ENCODE measurements around the gene TNNC1. TPM values are rescaled to one million over a fixed set of nuclear protein-coding genes. Genes with fewer than 3 reads are reported as not detected.

The TNNC1 gene
- total and polyA plus RNA-seq, 2 of the 13 experiments (the other 11 are each of a cell fraction or from before 2014, with no cell fraction given): 11.8 to 36.4 TPM

GRCh38 chr3:52442409-52443267 is 11.2 kb downstream of the TNNC1 start:
- in situ Hi-C loops (cut with HindIII; ENCODE audit: extremely low pct_ligation_motif_present, low pct_unique_long_range_greater_than_20kb) (no loop called here), intact Hi-C loops (cut with micrococcal nuclease; ENCODE audit: unreplicated experiment) (no loop called here)
- Histone ChIP-seq H3K4me2 (ENCODE audit: low read depth, low read length) (peak overlapping the region; percentile 85; the same call in 1 of the 2 replicates), H3K9ac (ENCODE audit: insufficient read depth, low read depth, low read length) (no peak overlapping the region), H3K4me1 (ENCODE audit: insufficient read depth, low read length) (peaks cover 53% of the 10 kb centered on the region), H2AFZ (ENCODE audit: low read length) (no peak overlapping the region), H3K9me3 (ENCODE audit: low read length) (no peaks in the 10 kb centered on the region), H3K36me3 (replicated peaks in 1 of 2; ENCODE audit: control insufficient read depth in 1 of 2, insufficient read depth in 2 of 2, low read length in 2 of 2) (peaks cover 3 to 4% of the 10 kb centered on the region in 2 experiments; a peak in 2 of 5 replicates), H3K27me3 (ENCODE audit: control insufficient read depth in 1 of 2, insufficient read depth in 2 of 2, low read length in 2 of 2) (no peaks in the 10 kb centered on the region), H4K20me1 (ENCODE audit: insufficient read depth, low read length) (no peaks in the 10 kb centered on the region), H3K4me3 (replicated peaks in 1 of 3; ENCODE audit: insufficient read depth in 1 of 3, low read depth in 2 of 3, low read length in 3 of 3) (peak overlapping the region in 1 of 3 experiments; percentile 79; a peak in 1 of 6 replicates), H3K79me2 (ENCODE audit: insufficient read depth, low read length) (no peaks in the 10 kb centered on the region), H3K27ac (ENCODE audit: extremely low read length, insufficient read depth, low read length) (no peak overlapping the region)
- no TSS peak for BruUV-seq (replicated peaks)
- TF ChIP-seq, protein P1, sequence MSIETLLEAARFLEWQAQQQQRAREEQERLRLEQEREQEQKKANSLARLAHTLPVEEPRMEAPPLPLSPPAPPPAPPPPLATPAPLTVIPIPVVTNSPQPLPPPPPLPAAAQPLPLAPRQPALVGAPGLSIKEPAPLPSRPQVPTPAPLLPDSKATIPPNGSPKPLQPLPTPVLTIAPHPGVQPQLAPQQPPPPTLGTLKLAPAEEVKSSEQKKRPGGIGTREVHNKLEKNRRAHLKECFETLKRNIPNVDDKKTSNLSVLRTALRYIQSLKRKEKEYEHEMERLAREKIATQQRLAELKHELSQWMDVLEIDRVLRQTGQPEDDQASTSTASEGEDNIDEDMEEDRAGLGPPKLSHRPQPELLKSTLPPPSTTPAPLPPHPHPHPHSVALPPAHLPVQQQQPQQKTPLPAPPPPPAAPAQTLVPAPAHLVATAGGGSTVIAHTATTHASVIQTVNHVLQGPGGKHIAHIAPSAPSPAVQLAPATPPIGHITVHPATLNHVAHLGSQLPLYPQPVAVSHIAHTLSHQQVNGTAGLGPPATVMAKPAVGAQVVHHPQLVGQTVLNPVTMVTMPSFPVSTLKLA (IDR thresholded peaks at IDR 0.05): 0 out of 2 replicates have a peak, but pooled peaks have one; percentile 4
- TF ChIP-seq ZNF317 (CRISPR knock-in tag; IDR thresholded peaks at IDR 0.05): no peak
- TF ChIP-seq, protein P2, sequence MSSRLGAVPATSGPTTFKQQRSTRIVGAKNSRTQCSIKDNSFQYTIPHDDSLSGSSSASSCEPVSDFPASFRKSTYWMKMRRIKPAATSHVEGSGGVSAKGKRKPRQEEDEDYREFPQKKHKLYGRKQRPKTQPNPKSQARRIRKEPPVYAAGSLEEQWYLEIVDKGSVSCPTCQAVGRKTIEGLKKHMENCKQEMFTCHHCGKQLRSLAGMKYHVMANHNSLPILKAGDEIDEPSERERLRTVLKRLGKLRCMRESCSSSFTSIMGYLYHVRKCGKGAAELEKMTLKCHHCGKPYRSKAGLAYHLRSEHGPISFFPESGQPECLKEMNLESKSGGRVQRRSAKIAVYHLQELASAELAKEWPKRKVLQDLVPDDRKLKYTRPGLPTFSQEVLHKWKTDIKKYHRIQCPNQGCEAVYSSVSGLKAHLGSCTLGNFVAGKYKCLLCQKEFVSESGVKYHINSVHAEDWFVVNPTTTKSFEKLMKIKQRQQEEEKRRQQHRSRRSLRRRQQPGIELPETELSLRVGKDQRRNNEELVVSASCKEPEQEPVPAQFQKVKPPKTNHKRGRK (CRISPR knock-in tag; IDR thresholded peaks at IDR 0.05): no peak
- no peak for TF ChIP-seq FOXP1 (IDR thresholded peaks at IDR 0.05)
- no peak for TF ChIP-seq FOXP1 (CRISPR knock-in tag; IDR thresholded peaks at IDR 0.05)
- no peak for TF ChIP-seq HOXA3 (CRISPR knock-in tag; IDR thresholded peaks at IDR 0.05)
- no peak for TF ChIP-seq ERF (CRISPR knock-in tag; IDR thresholded peaks at IDR 0.05)
- TF ChIP-seq ZFAT (CRISPR knock-in tag; conservative IDR thresholded peaks at IDR 0.05): no peak
- ChIA-PET CTCF (ENCODE audit: low intra/inter-chr PET ratio, low total read pairs) (no interaction called here), POLR2A (interaction anchor here (1.0 kb wide), 1 partner anchor 11 kb away, joined by 3 read pairs; no protein-coding TSS in a partner anchor)
- WGBS (ENCODE audit: low lambda C conversion rate): 97% methylated on average over 13 of the region's 16 CpGs
- no peak for FAIRE-seq
- no peak for ATAC-seq
- no peak for DNase-seq (ENCODE audit: low spot score)

Measured in HepG2 (cell line).